Neuron (in vitro differentiated cells): ENCODE results near the gene IL17A.
"Not testable (repeated sequence)": the region's sequence is repeated elsewhere in the genome, so short reads cannot be mapped to it uniquely, and the experiment has no call there.

Source experiments
- H2AFZ ChIP-seq: one replicate; pipeline ENCODE4 v1.6.1; 2013; ENCODE audit warnings: low read depth, mild to moderate bottlenecking, inconsistent platforms, low read length, moderate library complexity
- H3K27me3 ChIP-seq: one replicate; pipeline ENCODE4 v1.6.1; 2013; ENCODE audit warnings: low read length; ENCODE audit not compliant: insufficient read depth
- H3K36me3 ChIP-seq: one replicate; pipeline ENCODE4 v1.6.1; 2013; ENCODE audit warnings: low read length; ENCODE audit not compliant: insufficient read depth
- H3K4me1 ChIP-seq: one replicate; pipeline ENCODE4 v1.6.1; 2013; ENCODE audit warnings: low read length; ENCODE audit not compliant: insufficient read depth
- H3K4me3 ChIP-seq: 2 replicates; pipeline ENCODE4 v1.5.1; 2013; ENCODE audit warnings: mild to moderate bottlenecking, low read length, moderate library complexity
- H3K9me3 ChIP-seq: one replicate; pipeline ENCODE4 v1.6.1; 2013; ENCODE audit warnings: low read length

The IL17A gene

DNA sequence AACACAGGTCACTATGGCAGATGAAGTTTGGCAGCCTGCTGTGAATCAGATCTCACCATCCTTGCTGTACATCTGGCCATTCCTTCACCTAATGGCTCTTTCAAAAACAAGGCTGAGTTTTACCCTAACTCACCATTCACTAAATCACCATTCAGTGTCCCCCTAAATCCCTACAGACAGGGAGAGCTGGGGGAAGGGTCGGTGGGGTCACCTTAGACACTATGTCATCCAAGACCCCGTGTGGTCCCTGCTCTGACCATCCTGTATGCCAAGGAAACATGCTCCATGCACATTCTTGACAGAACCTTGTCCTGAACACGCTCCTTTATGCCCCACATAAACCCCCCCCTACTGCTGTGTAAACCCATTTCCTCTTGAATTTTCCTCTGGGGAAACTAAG, 31.8 kb upstream of the IL17A start:
- no peak overlapping the region for H3K4me3 ChIP-seq
- H2AFZ ChIP-seq = no peak overlapping the region
- no peaks in the 10 kb centered on the region for H3K36me3 ChIP-seq
- H3K9me3 ChIP-seq = no peaks in the 10 kb centered on the region
- no peaks in the 10 kb centered on the region for H3K4me1 ChIP-seq
- H3K27me3 ChIP-seq = peaks cover 2% of the 10 kb centered on the region

DNA sequence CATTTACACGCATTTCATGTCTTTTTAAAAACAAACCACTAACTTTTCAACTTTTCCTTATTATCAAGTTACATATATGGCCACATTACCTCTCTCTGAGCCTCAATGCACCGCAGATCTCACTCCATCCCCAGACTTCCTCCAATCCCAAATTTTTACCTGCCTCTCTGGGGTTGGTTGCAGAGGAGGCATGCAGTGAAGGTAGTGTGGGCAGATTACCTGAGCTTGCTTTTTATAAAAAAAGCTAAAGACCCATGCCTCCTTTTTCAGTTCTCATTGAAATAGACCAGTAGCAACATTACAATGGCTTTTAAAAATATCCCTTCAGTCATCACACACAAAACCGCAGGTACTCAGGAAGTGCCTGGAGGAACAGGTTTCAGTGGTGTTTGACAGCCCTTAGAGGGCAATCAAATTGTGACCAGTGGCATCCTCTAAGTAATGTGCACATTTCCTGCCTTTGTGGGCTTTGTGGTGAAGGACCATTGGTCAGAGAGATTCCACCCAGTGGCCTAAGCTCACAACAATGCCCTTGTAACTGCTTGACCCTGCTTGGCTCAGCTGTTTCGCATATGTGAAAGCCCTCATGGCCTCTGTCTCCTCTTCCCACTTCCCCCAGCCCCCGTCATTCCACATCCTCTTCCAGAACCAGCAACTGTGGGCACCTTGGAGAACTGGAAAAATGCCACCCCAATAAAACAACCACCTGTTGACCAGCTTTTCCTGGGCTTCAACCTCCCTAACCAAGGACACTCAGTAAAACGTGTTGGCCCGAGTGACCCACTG, 30.2 kb upstream of the IL17A start:
- H3K9me3 ChIP-seq = no peaks in the 10 kb centered on the region
- H3K4me3 ChIP-seq = no peak overlapping the region
- no peaks in the 10 kb centered on the region for H3K4me1 ChIP-seq
- H3K27me3 ChIP-seq = peaks cover 2% of the 10 kb centered on the region
- H3K36me3 ChIP-seq = no peaks in the 10 kb centered on the region
- H2AFZ ChIP-seq = no peak overlapping the region

DNA sequence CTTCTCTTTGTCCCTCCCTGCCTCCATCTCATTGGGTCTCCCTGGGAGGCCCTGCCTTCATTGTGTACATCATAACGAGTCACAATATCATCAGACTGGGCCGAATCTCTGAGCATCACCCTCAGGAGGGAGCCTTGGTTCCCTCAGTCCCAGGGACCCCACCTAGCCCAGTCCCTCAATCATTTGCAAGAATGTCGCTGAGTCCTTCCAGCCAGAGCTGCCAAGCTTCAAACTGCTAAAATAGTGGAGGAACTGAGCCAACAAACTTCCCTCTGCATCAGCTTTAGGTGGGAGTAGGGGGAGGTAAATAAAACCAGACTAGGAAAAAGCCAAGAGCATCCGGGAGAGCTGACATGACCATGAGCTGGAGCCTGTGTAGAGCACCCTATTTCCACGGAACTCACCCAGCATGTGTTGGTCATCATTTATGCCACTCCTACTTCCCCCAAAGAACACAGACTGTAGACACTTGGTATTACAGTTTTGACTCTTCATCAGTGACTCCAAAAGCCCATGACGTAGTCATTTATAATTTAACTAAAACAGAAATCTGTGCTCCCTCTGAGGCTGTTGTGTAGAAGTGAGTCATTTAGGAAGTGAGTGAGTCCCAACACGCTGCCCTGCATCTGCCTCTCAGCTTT, 28.8 kb upstream of the IL17A start:
- H3K27me3 ChIP-seq = no peaks in the 10 kb centered on the region
- H3K4me1 ChIP-seq = no peaks in the 10 kb centered on the region
- no peak overlapping the region for H3K4me3 ChIP-seq
- H3K36me3 ChIP-seq = no peaks in the 10 kb centered on the region
- H2AFZ ChIP-seq = no peak overlapping the region
- H3K9me3 ChIP-seq = no peaks in the 10 kb centered on the region

DNA sequence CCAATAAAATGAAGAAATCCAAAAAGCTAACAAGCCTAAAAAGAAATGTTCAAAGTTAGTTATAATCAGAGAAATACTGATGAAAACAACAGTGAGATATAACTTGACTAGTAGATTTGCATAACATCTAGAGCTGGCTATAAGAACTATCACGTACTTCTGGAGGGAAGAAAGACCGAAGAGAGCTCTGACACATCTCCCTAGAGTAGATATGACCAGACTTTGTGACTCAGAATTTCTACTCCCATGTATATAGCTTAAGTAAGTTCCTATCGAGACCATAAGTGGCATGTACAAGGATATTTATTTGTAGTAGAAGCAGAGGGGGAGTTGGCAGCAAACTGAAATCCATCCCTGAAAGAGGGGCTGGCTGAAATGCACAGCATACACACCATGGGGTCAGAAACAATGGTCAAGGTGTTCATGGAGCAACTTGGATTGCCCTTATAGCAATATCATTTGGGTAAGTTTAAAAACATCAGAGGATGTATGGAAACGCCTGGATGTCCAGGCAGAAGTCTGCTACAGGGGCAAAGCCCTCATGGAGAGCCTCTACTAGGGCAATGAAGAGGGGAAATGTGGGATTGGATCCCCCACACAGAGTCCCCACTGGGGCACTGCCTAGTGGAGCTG, 25.6 kb upstream of the IL17A start:
- no peak overlapping the region for H2AFZ ChIP-seq
- H3K9me3 ChIP-seq = no peaks in the 10 kb centered on the region
- no peaks in the 10 kb centered on the region for H3K27me3 ChIP-seq
- no peaks in the 10 kb centered on the region for H3K36me3 ChIP-seq
- H3K4me3 ChIP-seq = no peak overlapping the region
- H3K4me1 ChIP-seq = no peaks in the 10 kb centered on the region

DNA sequence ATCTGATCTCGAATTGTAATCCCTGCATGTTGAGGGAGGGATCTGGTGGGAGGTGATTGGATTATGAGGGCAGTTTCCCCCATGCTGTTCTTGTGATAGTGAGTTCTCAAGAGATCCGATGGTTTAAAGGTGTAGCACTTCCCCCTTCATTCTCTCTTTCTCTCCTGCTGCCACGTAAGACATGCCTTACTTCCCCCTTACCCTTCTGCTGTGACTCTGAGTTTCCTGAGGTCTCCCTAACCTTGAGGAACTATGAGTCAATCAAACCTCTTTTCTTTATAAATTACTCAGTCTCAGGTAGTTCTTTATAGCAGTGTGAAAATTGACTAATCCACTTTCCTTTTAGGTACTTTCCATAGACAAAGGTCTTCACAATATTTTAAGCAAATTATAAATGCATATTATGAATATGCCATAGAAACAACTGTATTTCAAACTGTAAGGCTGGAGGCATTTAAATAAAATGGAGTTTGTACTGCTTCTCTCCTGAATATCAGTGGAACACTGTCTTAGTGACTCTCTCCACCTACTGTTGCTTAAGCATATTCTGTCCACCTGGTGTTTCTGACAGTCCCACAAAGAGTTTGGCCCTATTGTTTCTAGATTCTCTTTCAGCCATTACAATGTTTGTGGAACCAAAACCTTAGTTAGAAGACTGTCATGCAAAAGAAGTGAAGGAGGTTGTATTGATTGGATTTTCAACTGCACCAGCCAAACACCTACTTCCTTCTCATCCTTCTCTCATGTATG, 24.3 kb upstream of the IL17A start:
- H3K36me3 ChIP-seq = no peaks in the 10 kb centered on the region

DNA sequence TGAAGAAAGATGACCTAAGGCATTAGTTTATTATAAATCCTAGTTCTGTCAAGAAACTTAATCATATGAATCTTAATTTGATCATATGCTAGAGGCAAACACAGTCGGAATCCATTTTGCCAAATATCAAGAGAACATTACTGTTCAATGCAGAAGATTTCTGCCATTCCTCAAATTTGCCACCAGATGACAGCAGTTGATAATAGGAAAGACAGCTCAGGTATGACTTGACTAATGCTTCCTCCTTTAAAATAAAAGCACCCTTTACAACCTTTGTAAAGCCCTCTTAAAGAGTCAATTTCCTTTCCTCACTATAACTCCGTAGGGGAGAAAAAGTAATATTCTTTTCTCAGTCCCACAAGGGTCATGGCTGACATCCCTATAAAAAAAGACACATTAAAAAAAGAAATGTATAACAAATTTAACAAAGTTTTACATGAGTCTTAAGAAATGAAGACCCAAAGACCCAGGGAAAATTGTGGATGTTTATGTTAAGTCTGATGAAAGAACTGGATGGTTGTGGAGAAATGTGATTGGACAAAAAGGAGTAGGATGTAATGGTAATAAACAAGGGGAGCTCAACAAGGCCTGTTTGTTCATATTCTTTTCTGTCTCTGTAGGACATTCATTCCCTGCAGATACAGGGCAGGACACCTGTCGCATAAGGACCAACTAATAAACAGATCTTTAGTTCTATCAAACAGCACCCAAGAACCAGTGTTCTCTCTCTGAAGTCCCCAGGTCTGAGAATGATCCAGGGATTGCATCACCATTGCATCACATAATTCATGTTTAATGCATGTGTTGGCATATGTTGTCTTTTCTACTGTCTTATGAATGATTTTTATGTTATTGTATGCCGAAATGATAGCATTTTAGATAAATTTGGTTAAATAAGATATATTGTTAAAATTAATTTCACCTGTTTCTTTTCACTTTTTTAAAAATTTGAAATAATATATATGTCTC, 23.0 kb upstream of the IL17A start:
- Histone ChIP-seq H3K4me1 (no peaks in the 10 kb centered on the region), H3K27me3 (no peaks in the 10 kb centered on the region), H2AFZ (no peak overlapping the region), H3K9me3 (no peaks in the 10 kb centered on the region), H3K36me3 (no peaks in the 10 kb centered on the region), H3K4me3 (no peak overlapping the region)

More for the DNA sequence above, 24.3 kb upstream of the IL17A start:
- H3K27me3 ChIP-seq = no peaks in the 10 kb centered on the region
- H3K4me3 ChIP-seq = no peak overlapping the region
- H3K4me1 ChIP-seq = no peaks in the 10 kb centered on the region
- no peaks in the 10 kb centered on the region for H3K9me3 ChIP-seq
- no peak overlapping the region for H2AFZ ChIP-seq

DNA sequence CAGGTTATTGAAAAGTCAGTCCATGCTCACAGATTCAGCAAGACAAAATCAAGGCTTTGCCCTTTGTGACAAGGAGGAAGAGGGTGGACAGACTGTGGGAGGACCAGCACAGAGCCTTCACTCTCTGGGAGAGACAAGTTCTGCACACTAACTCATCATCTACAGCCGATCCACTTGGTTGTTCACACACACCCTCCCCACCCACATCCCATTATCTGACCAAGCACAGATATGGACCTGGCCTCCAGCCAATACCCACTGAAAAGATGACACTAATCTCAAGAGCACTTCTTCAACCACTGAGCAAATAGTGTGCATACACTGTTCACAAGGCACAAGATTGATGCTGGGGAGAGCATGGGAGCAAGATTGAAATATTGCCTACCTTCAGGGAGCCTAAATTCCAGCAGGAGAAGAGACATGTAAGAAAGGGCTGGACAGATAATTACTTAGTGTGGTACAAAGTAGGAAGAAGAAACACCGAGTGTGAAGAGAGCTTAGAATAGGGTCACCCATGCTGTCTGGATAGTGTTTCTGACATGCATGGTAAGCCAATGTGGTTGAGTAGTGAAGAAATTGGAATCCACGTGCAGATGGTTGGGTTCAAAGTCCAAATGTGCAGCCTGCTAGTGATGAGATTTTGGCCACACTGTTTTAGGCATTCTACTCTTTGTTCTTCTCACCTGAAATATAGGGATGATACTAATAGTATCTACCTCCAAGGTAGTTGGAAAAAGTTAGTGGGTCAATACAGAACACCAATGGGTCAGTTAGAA, 21.7 kb upstream of the IL17A start:
- no peaks in the 10 kb centered on the region for H3K27me3 ChIP-seq
- no peaks in the 10 kb centered on the region for H3K9me3 ChIP-seq
- no peaks in the 10 kb centered on the region for H3K4me1 ChIP-seq
- no peak overlapping the region for H3K4me3 ChIP-seq
- H3K36me3 ChIP-seq = no peaks in the 10 kb centered on the region
- no peak overlapping the region for H2AFZ ChIP-seq

DNA sequence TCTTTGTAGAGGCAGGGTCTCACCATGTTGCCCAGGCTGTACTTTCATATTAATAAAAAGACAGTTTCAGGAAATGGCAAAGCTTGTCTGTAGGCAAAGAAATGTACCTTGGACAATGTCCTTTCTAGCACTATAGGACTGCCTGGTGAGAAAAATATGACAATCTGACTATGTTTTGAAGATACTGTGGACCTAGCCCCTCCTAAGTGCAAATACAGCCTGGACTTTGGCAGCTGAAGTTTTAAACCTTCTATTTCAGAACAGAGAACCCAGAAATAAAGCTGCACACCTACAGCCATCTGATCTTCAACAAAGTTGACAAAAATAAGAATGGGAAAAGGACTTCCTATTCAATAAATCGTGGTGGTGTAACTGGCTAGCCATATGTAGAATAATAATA, 18.9 kb upstream of the IL17A start:
- no peak overlapping the region for H2AFZ ChIP-seq
- no peak overlapping the region for H3K4me3 ChIP-seq
- H3K9me3 ChIP-seq = no peaks in the 10 kb centered on the region

DNA sequence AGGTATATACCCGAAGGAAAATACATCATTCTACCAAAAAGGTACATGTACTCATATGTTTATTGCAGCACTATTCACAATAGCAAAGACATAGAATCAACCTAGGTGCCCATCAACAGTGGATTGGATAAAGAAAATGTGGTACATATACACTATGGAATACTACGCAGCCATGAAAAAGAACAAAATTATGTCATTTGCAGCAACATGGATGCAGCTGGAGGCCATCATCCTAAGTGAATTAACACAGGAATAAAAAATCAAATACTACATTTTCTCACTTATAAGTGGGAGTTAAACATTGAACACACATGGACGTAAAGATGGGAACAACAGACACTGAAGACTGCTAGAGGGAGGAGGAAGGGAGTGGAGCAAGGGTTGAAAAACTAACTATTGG, 17.8 kb upstream of the IL17A start:
- H3K4me1 ChIP-seq, H3K27me3 ChIP-seq, H2AFZ ChIP-seq, H3K4me3 ChIP-seq, H3K9me3 ChIP-seq, H3K36me3 ChIP-seq: not testable (repeated sequence)

More for the DNA sequence above, 18.9 kb upstream of the IL17A start:
- Histone ChIP-seq H3K4me1 (no peaks in the 10 kb centered on the region), H3K36me3 (no peaks in the 10 kb centered on the region), H3K27me3 (no peaks in the 10 kb centered on the region)

DNA sequence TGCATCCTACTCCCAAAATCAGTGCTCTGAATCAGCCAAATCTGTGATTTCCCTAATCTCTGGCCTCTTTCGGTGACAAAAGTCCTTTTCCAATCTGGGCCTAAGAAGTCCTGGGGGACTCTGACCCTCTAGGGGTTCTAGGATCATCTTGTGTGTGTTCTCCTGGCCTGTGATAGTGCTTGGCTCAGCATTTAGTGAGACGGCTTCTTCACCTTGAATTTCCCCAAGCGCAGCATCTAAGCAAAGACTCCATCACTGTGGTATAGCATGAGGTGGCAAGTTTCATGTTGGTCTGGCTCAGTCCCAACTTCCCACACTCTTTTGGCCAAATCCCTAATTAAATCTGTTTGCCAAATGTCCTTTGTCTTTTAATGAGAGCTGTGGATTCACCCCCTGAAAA, 12.1 kb upstream of the IL17A start:
- Histone ChIP-seq H3K4me3 (no peak overlapping the region), H3K36me3 (no peaks in the 10 kb centered on the region), H3K9me3 (no peaks in the 10 kb centered on the region), H2AFZ (no peak overlapping the region), H3K27me3 (no peaks in the 10 kb centered on the region), H3K4me1 (no peaks in the 10 kb centered on the region)

DNA sequence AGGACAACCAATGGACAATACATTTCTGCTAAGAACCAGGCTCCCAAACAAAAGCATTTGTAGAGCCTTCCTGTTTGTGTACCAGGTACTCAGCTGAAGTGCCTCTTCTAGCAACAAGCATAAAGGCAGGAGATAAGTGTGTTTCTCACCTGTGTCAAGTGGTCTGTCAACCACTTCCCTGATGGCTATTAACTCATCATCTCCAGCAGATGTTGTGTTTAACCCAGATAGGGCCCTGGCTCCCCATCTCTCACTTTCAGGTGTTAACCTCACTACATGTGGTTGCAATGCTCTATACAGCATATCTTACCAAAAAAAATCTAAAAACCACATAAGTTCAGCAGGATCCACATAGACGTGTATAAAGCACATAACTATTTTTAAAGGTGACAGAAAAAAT, 9.6 kb upstream of the IL17A start:
- Histone ChIP-seq H3K4me3 (no peak overlapping the region), H3K36me3 (no peaks in the 10 kb centered on the region), H3K27me3 (no peaks in the 10 kb centered on the region), H3K9me3 (no peaks in the 10 kb centered on the region), H2AFZ (no peak overlapping the region), H3K4me1 (no peaks in the 10 kb centered on the region)

DNA sequence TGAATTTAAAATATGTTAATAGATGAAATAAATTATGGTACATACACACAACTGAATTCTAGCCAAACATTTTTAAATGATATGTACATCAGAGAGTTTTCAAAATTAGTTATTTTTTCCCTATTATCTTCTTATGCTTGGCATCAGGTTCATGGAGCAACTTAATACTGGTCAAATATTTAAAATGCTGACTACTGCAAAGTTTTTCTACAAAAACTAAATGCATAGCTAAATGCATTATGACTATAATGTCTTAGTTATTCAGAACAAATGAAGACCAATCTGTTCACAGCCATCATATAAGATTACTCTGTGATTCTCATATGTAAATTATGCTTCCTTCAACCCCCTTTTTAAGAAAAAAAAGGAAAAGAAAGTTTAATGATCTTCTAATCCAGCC, 8.2 kb upstream of the IL17A start:
- no peaks in the 10 kb centered on the region for H3K9me3 ChIP-seq
- H3K4me3 ChIP-seq = no peak overlapping the region
- H3K4me1 ChIP-seq = no peaks in the 10 kb centered on the region
- no peaks in the 10 kb centered on the region for H3K27me3 ChIP-seq
- no peak overlapping the region for H2AFZ ChIP-seq
- no peaks in the 10 kb centered on the region for H3K36me3 ChIP-seq
